LNCaP clone FGC (cell line): Measurements from ENCODE around the gene CSRNP3.
"Not testable (repeated sequence)": the region's sequence is repeated elsewhere in the genome, so short reads cannot be mapped to it uniquely, and the experiment has no call there.

Source experiments
- DNase-seq: peaks from one replicate; pipeline ENCODE4 v3.0.0-alpha.2; 2011; ENCODE audit warnings: low read depth
- H3K4me3 ChIP-seq: 2 replicates; pipeline ENCODE4 v1.5.1; 2011; ENCODE audit warnings: mild to moderate bottlenecking, low read depth, low read length, control low read depth
- CTCF ChIP-seq: IDR thresholded peaks from 2 replicates; pipeline ENCODE4 v1.5.1; 2012; ENCODE audit warnings: mild to moderate bottlenecking; ENCODE audit not compliant: control insufficient read depth, insufficient read depth; ENCODE audit errors: extremely low read depth

The CSRNP3 gene

GRCh38 chr2:165576409-165577154 lies 107.1 kb downstream of the CSRNP3 start:
- DNase-seq = no peak
- no peak overlapping the region for H3K4me3 ChIP-seq
- TF ChIP-seq CTCF = no peak

- no peak for DNase-seq
- no peak for TF ChIP-seq CTCF
- no peak overlapping the region for H3K4me3 ChIP-seq
These were observed 112.9 kb downstream of the CSRNP3 start for GRCh38 chr2:165582409-165582808.

- DNase-seq = no peak
These were observed 113.5 kb downstream of the CSRNP3 start for GRCh38 chr2:165582863-165583506.

GRCh38 chr2:165584126-165584654 lies 114.7 kb downstream of the CSRNP3 start:
- DNase-seq = no peak
- H3K4me3 ChIP-seq = no peak overlapping the region
- no peak for TF ChIP-seq CTCF

More at GRCh38 chr2:165582863-165583506, 113.5 kb downstream of the CSRNP3 start:
- H3K4me3 ChIP-seq = no peak overlapping the region
- TF ChIP-seq CTCF = no peak

GRCh38 chr2:165586019-165586418 lies 116.5 kb downstream of the CSRNP3 start:
- TF ChIP-seq CTCF = no peak
- no peak for DNase-seq
- H3K4me3 ChIP-seq = no peak overlapping the region

- no peak for TF ChIP-seq CTCF
- no peak for DNase-seq
These were observed 117.9 kb downstream of the CSRNP3 start for GRCh38 chr2:165587335-165587938.

GRCh38 chr2:165590999-165591398 lies 121.5 kb downstream of the CSRNP3 start:
- not testable (repeated sequence) for DNase-seq, H3K4me3 ChIP-seq

More at GRCh38 chr2:165587335-165587938, 117.9 kb downstream of the CSRNP3 start:
- no peak overlapping the region for H3K4me3 ChIP-seq
